HG03175 (cell line): Measurements from ENCODE around the gene BANP.
"Not testable (repeated sequence)": the region's sequence is repeated elsewhere in the genome, so short reads cannot be mapped to it uniquely, and the experiment has no call there.

ENCODE experiments used
- ATAC-seq: cut with Tn5 transposase; IDR thresholded peaks from one replicate; pipeline ENCODE4 v1.9.1; 2021; ENCODE audit warnings: mild to moderate bottlenecking, moderate library complexity; ENCODE audit not compliant: unreplicated experiment

Gene BANP

DNA sequence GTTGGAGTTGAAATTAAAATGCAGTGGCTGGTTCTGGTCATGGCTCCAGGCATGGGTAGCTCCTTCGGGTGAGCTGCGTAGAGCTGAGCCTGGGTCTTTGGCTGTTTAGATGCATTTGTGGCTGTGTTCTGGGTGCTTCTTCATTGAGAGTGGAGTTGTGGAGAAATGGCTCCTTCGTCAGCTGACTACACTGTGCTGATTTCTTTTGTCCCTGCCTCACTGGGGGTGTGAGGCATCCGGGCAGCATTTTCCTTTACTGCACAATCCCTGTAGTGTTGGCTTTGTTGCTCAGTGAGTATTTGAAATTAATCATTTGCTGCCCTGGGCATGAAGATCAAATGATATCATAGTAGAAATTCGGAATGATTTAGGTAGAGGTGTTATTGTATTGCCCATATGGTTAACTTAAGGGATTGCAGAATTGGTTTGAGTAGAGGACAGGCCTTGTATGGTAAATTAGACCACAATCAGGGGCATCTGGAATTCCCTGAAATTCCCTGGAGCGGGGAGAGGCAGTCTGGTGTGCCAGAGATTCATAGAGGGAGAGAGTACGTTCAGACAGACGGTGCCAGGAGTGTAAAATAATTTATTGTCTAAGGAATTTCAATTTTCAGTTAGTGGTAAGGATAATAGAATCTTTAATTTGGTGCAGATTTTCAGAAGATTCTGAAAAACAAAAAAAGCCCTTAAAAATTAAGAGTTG, 92.1 kb downstream of the BANP start:
- not testable (repeated sequence) for ATAC-seq

- peak; percentile 70 for ATAC-seq
Measured at GRCh38 chr16:88044121-88044581, 92.9 kb downstream of the BANP start.

DNA sequence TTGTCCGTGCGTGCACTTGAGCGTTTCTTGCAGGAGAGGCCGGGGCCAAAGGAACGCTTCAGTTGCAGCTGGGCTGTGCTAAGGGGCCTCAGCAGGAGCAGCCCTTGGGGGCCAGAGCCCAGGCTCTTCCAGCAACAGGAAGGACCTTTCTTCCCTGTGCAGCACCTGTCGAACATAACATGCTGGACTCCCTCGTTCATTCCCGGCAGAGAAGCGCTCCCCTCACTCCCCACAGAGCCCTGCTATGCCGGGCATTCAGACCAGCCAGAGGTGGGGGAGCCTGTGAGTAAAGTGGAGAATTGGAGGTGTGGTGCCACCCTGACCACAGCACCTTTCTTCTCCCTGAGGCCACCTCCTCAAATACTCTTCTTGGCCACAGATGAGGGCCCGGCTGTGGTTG, 94.1 kb downstream of the BANP start:
- not testable (repeated sequence) for ATAC-seq

DNA sequence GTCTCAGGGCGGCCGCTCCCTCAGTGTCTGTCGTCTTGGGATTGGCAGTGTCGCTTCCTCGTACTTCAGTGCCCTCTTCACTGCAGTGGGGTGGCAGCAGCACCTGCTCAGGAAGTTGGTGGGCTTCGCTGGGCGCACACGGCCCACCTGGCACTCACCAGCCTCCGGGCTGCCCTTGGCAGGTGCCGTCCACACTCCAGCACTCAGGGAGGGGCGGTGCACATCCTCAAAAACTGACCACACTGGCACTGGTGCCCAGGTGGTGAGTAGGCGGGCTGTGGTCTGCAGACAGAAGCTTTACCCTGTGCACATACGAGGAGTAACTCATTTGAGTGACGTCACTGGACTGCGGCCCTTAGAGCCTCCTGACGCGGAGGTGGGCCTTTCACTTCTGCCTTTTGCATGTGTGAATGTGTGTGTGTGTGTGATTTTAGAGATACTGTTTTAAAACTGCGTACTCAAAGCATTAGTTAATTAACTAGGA, 94.6 kb downstream of the BANP start:
- ATAC-seq = peak; percentile 81

- ATAC-seq = no peak
Measured at GRCh38 chr16:88047462-88047861, 96.2 kb downstream of the BANP start.

DNA sequence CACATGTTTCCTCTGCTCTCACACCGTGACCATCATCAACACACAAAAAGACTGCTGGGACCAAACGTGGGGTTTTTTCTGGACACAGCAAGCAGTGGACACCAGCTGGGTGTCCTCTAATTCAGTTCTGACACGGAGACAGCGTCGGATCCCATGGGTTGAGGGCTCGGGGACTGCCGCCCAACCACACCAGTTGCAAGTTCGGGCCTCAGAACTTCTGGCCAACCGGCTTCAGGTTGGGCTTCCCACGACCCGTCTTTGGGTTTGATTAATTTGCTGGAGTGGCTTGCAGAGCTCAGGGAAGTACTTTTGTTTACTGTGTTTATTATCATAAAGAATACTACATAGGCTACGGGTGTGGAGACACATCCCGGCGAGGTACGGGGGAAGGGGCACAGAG, 97.8 kb downstream of the BANP start:
- ATAC-seq = no peak

DNA sequence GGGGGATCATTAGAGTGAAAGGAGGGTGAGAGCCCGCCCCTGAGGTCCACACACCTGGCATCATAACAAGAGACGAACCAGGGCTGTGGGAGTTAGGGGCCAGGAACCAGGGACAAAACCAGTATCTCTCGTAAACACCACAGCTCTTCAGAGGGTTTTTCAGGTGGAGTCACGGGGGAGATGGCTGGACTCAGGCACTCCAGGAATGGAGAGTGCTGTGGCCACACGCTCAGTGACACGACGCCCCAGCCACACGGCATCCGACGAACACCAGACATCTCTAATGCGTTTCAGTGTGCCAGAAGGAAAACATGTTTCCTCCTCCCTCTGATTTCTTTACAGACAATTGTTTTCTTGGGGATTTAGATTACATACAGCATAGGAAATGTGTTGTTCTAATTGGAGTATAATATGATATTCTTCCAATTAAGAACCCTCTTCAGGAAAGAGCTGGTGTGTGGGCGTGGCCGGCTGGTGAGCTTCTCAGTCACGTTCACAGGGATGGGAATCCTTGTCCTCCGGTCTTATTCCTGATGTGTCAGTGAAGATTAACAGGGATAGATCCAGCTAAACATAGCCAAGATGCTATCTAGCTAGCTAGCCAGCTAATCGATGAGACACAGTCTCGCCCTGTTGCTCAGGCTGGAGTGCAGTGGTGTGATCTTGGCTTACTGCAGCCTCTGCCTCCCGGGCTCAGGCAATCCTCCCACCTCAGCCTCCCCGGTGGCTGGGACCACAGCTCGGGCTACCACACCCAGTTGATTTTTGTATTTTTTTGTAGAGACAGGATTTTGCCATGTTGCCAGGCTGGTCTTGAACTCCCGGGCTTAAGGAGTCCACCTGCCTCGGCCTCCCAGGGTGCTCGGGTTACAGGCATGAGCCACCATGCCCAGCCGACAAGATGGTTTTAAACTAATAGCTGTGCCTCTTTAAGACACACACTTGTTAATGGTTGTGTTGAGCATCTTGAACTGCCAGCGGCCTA, 98.6 kb downstream of the BANP start:
- no peak for ATAC-seq

DNA sequence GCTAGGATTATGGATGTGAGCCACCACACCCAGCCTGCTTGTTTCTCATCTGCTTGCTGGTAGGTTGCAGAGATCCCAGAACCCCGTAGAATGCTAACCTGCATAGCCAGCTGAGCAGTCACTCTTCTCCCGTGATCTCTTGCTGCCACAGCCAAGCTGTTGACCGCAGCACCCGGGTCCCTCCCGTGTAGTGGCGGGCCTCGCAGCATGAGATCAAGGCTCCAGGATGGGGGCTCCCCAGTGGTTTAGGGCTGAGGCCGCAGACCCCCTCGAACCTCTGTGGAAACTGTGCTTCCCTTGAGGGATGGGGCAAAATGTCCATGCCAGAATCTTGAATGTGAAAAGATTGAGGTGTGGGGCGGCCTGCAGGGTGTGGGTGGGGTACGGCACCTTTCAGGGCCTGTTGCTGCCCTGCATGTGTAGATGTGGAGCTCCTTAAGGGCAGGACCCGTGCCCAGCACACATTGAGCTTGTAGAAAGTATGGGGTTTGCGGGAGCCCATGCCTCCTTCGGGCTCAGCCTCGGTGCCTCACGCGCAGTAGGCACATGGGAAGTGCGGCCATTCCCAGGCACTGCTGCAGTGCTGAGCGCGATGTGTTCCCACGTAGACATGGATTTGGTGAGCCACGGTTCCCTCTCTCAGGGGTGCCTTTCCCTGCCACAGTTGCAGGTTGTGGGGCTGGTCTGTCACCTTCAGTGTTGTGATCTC, 99.9 kb downstream of the BANP start:
- ATAC-seq = no peak

DNA sequence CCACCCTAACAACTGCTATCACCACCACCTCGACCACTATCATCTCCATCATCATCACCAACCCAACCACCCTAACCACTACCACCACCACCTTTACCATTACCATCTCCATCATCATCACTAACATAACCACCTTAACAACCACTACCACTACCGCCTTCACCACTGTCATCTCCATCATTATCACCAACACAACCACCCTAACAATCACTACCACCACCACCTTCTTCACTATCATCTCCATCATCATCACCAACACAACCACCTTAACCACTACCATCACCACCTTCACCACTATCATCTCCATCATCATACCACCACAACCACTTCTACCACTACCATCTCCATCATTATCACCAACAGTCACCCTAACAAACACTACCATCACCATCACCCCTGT, 101.4 kb downstream of the BANP start:
- ATAC-seq = no peak

- ATAC-seq = not testable (repeated sequence)
Measured at GRCh38 chr16:88053479-88053878, 102.2 kb downstream of the BANP start.

DNA sequence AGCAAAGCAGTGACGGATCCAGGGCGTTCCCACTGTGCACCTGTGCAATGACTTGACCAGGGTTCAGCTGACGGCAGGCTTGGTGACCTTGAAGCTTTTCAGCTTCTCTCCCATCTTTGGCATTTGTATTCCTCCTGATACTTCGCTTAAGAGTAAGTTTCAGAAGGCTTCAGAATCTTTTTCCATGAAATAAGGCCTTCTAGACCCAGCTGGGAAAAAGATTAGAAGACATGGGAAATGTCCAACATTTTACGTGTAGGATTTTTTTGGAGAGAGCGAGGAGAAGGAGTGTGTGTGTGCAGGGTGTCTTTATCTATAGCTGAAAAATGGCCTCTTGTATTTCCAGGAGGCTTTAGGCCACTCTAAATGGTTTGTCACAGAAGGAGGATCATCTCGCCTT, 104.1 kb downstream of the BANP start:
- no peak for ATAC-seq

- ATAC-seq = no peak
Measured at GRCh38 chr16:88056212-88056611, 105.0 kb downstream of the BANP start.

DNA sequence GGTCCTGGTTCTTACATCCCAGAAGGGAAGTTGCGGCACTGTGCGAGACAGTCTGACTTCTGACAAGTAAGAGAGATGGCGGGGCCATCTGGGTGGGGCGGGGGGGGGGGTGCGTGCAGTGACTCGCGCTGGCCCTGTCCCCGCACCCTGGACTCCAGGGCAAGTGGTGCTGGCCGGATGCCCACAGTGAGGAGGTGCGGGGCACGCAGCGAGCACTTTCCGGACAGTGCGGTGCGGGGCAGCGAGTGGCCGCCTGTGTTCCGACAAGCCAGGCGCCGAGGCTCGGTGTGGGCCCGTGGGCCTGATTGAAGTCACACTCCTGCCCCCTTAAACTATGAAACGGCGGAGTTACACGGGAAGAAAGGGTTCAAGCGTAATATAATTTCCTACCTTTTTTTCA, 106.4 kb downstream of the BANP start:
- no peak for ATAC-seq

- no peak for ATAC-seq
Measured at GRCh38 chr16:88058136-88058535, 106.9 kb downstream of the BANP start.

DNA sequence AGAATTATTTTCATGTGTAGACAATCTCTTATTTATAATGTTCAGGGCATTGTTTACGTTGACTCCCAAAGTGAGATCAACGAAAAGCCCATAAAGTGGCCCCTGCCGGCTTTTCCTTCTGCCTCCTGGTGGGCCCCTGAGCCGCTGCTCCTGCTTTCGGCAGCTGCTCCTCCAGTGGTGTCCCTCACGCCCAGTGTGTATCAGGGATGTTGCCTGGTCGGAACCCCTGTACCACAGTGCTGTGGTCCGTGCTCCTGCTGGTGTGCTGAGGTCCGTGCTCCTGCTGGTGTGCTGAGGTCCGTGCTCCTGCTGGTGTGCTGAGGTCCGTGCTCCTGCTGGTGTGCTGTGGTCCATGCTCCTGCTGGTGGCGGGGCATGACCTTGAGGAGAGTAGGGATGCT, 107.6 kb downstream of the BANP start:
- ATAC-seq = no peak

DNA sequence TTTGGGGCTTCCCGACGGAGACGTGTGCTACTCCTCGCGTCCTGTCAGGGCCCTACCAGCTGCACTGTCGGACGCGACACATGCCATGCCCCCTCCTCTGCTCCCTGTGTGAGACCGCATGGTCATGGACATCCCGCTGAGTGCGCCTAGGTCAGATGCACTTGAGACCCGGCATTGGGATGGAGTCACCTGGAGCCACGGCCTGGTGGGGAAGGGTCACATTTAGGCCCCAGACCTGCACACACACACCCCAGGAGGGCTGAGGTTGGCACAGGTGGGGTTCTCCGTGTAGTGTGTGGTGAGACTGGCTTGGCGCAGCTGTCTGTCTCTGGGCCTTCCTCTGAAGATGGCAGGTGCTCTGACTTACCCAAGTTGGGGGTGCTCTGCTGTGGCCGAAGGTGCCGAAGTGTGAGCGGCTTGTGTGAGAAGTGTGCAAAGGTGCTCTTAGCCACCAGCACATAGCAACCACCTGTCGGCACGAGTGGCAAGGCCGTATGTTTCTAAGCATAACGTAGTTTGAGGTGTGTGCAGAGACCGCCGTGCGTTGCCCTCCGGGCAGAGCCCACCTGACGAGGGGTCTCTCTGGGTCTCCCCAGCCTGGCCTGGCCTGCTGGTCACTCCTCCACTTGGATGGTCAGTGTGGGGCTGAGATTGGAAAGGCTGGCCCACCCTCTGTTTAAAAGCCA, 108.6 kb downstream of the BANP start:
- no peak for ATAC-seq

- ATAC-seq = no peak
Measured at GRCh38 chr16:88060524-88061219, 109.4 kb downstream of the BANP start.

GRCh38 chr16:88061346-88062110, 110.3 kb downstream of the BANP start:
- no peak for ATAC-seq
